Placental epithelial cell (primary cell): ENCODE data around the gene FAM237B. TPM values are rescaled to one million over a fixed set of nuclear protein-coding genes. Genes with fewer than 3 reads are reported as not detected.

Experiments used
- total RNA-seq: library from RNA; depleted of rRNA; stranded (reverse); fragments of >200 nt; gene quantifications from 2 replicates; pipeline ENCODE4 v1.2.3, GENCODE V29; 2012

The FAM237B gene
- total RNA-seq, result not detected in 2 replicates

DNA sequence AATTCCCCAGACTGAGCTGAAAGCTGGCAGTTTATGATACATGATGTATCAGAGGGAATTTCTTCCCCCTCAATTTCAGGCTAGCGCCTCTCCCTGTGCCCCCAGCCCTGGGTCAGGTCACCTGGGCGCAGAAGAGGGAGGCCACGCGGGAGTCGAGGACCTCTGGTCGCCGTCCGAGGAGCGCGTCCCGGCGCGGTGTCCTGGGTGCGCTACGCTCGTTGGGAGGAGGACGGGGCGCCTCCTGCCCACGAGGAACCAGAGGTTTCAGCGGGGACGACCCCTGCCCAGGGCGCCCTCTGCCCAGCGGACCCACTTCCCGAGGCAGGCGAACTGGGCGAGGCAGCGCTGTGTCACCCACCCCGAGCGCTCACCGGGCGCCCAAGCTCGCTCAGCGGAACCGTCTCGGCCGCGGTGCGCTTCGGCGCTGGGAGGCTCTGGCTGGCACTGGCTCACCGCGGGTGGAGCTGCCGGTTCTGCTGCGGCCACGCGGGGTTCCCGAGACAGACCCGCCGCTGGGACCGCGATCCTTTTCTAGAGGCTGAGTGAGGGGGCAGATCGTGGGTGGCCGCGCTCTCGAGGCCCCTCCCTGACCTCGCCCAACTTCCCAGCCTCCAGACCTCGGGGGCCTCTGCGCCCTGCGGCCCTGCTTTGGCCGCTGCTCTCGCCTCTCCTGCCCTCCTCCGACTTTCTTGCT, at the start of gene FAM237B:
FAM237B (minus strand) TSS at position 504 of the 694 bp plus-strand sequence. CDS start 1,556 bp downstream, outside the sequence.

DNA sequence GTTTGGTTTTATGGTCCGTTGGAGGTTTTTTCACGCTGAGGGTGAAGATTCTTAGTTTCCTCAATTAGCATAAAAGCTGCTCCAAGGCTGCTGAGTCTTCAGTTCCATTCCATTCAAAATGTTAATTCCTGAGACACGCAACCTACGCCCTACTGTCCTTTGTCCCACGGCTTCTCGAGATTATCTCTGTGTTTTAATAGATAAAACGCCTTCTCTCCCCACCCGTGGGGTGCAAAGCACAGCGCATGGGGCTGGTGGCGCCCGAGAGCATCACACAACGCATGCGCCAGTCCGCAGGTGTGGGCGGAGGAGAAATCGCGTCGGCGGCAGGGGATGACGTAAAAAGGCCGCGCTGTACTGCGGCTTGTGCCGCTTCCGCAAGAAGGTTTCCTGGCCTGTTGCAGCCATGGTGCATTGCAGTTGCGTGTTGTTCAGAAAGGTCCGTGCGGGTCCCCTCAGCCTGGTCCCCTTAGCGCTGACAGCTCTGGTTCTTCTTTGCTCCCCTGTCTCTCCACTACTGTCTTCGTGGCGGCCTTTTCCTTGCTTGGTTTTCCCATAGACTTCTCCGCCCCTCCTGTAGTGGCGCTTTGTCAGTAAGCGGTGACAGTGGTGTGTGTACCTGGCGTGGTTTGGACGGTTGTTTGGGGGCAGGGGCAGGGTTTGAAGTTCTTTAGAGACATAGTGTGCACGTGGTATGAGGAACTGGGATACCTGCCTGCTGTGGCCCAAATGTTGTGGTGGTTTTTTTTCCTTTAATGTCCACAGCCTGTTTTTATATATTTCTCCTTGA, 25.4 kb upstream of the FAM237B start, which contains the start of gene GTPBP10:
GTPBP10 (plus strand) TSS at position 381 of the 790 bp plus-strand sequence; CDS start at position 407, 26 bp downstream.

Other genes with a start within 250 kb of the FAM237B start
- gene STEAP1, start 166.8 kb downstream of the FAM237B start, total RNA-seq, result 0.87 and 1.2 TPM in 2 replicates
- 1.1 and 2.0 TPM in 2 replicates for gene STEAP2, start 109.6 kb downstream of the FAM237B start, total RNA-seq
- gene CFAP69, start 76.1 kb downstream of the FAM237B start, total RNA-seq, result 2.3 and 2.7 TPM in 2 replicates
- gene GTPBP10, start 25.4 kb upstream of the FAM237B start, total RNA-seq, result 11.8 and 20.4 TPM in 2 replicates
- 18.5 and 39.6 TPM in 2 replicates for gene CLDN12, start 82.2 kb upstream of the FAM237B start, total RNA-seq
- gene PTTG1IP2, start 148.3 kb upstream of the FAM237B start, total RNA-seq, result not detected in 2 replicates